Pulmonary artery endothelial cell (primary cell): Measurements from ENCODE around the gene PEX7. TPM values are rescaled to one million over a fixed set of nuclear protein-coding genes. Genes with fewer than 3 reads are reported as not detected.
A peak's percentile ranks its signal among the peaks of the same experiment; 100 is the strongest.
"Not testable (repeated sequence)": the region's sequence is repeated elsewhere in the genome, so short reads cannot be mapped to it uniquely, and the experiment has no call there.

Experiments
- DNase-seq: peaks from one replicate; pipeline ENCODE4 v3.0.0-alpha.2; 2011; ENCODE audit warnings: low read depth, low spot score
- total RNA-seq: library from RNA; depleted of rRNA; stranded (reverse); fragments of >200 nt; gene quantifications from 2 replicates; pipeline ENCODE4 v1.2.3, GENCODE V29; 2014

Gene PEX7
- total RNA-seq, 1 donor from 2014 or later = 7.9 TPM

DNA sequence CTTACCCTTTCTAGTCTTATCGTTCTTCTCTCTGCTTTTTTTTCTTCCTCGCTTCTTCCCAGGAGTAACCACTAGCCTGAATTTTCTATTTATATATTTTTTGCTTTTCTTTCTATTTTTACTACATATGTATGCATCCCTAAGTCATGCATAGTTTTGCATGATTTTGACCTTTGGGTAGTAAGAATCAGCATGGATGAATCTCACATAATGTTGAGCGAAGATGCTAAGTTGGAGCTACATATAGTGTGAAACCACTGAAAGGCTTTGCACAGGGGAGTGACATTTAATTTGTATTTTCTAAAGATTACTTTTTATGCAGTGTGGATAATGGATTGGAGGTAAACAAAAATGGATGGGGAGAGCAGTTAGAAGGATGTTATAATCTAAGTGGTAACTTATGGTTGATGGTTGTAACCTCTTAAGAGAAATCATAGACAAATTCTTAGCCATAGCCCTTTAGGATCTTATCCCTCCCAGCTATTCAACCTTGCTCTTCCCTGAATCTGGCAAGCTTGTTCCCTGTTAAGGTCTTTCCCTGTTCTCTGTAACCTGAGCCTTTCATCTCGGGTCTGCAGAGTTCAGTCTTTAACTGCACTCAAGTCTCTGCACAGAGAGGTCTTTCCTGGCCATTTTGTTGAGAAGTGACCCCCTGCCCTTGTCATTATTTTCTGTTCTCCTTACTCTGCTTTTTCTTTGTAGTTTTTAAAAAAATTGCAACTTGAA, 18.0 kb downstream of the PEX7 start:
- DNase-seq = no peak

DNA sequence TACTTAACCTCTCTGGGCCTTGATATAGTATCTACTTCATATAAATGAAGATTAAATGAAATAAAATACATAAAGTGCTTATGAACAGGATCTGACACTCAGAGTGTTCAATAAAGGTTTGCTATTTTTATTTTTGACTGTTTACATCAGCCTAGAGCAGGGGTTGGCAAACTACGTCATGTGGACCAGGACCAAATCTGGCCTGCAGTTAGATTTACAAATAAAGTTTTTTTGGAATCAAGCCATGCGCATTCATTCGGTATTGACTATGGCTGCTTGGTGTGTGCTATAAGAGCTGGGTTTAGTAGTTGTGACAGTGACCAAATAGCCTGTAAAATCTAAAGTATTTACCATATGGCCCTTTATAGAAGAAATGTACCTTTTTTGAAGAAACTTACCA, 20.8 kb downstream of the PEX7 start:
- no peak for DNase-seq

DNA sequence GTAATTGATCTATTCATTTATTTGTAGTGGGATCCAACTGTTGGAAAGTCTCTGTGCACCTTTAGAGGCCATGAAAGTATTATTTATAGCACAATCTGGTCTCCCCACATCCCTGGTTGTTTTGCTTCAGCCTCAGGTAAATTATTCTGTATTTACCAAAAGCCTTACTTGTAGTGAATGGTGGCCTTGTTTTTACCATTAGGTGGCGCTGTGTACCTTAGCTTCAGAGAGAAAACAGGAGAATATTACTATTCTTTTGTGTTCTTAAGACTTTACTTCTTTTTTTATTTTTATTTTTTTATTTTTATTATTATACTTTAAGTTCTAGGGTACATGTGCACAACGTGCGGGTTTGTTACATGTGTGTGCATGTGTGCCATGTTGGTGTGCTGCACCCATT, 23.7 kb downstream of the PEX7 start:
- DNase-seq = peak; percentile 39

DNA sequence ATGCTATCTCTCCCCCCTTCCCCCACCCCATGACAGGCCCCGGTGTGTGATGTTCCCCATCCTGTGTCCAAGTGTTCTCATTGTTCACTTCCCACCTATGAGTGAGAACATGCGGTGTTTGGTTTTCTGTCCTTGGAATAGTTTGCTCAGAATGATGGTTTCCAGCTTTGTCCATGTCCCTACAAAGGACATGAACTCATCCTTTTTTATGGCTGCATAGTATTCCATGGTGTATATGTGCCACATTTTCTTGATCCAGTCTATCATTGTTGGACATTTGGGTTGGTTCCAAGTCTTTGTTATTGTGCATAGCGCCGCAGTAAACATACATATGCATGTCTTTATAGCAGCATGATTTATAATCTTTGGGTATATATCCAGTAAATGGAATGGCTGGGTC, 24.1 kb downstream of the PEX7 start:
- not testable (repeated sequence) for DNase-seq

DNA sequence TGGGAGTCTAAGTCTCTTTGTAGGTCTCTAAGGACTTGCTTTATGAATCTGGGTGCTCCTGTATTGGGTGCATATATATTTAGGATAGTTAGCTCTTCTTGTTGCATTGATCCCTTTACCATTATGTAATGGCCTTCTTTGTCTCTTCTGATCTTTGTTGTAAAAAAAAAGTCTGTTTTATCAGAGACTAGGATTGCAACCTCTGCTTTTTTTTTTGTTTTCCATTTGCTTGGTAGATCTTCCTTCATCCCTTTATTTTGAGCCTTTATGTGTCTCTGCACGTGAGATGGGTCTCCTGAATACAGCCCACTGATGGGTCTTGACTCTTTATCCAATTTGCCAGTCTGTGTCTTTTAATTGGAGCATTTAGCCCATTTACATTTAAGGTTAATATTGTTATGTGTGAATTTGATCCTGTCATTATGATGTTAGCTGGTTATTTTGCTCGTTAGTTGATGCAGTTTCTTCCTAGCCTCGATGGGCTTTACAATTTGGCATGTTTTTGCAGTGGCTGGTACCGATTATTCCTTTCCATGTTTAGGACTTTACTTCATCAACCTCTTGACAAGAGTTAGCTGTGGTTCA, 27.7 kb downstream of the PEX7 start:
- not testable (repeated sequence) for DNase-seq

DNA sequence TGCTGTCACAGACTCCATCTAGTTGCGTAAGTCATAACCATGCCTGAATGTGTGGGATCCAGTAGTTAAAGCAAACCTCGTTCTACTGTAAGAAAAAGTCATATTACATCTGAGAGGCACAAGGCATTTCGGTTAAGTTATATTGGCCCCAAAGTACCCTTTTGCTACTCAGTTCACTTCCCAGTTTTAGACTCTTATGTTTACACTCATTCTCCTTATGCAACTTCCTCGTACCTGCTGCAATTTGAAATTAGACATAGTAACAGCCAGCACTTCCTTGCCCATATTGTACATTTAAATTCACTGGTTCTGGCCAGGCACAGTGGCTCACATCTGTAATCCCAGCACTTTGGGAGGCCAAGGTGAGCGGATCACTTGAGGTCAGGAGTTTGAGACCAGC, 37.0 kb downstream of the PEX7 start:
- no peak for DNase-seq

DNA sequence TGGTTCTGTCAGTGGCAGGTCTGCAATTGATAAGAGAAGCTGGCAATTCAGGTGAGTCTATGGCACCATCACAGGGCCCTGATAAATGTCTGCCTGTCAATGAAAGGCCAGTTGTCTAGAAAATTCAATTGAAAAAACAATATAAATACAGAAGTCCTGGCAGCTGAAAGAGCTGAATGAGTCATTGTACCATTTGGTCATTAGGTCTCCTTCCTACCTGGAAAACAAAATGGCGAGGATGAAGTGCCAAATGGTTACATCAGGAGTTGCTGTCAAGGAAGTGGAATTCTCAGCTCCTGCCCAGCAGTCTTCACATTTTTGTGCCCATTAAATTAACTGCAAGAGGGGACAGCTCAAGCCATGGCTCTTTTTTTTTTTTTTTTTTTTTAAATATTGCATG, 37.7 kb downstream of the PEX7 start:
- no peak for DNase-seq

DNA sequence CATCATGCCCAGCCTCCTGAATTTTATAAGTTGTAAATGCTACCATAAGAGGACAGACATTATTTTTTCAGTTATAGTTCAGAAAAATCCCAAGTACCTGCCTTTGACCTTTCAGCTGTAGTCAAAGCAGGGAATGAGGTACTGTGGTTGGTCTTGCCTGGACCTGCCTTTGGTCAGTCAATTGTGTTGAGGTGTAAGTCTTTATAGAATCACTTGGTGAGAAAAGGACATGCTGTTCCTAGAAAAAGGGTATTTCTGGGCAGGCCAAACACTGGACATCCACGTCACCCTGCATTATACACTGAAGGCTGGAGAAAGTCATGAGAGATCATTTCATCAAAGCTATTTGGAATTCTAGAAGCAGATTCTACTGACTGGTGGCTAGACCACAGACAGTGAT, 40.3 kb downstream of the PEX7 start:
- DNase-seq = no peak

DNA sequence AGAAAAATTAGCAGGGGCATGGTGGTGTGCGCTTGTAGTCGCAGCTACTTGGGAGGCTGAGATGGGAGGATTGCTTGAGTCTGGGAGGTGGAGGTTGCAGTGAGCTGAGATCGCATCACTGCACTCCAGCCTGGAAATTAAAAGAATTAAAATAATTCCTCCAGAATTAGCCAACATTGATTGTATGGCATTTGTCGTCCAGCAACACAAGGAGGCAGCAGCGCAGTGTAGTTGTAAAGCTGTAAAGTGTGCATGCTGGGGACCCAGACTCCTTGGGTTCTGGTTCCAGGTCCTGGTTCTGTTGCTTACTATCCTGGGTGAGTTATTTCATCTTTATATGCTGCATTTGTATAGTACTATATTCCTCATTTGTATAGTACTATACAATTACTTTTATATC, 41.4 kb downstream of the PEX7 start:
- no peak for DNase-seq

DNA sequence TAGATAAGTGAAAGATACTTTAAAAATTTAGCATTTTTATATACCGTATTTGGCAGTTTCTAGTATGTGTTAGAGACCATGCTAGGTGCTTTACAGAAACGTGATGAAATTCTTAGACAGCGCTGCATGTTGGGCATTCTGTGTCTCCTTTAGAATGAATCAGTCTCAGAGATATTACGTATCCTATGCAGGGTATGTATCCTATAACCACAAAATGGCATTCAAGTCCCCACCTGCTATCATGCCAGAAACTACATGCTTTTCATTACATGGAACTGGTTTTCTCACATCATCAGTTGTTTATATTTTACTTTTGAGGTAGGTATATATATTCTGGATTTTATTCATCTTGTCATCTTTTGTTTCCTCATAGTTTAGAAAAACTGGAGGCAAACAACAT, 42.3 kb downstream of the PEX7 start:
- DNase-seq = no peak

DNA sequence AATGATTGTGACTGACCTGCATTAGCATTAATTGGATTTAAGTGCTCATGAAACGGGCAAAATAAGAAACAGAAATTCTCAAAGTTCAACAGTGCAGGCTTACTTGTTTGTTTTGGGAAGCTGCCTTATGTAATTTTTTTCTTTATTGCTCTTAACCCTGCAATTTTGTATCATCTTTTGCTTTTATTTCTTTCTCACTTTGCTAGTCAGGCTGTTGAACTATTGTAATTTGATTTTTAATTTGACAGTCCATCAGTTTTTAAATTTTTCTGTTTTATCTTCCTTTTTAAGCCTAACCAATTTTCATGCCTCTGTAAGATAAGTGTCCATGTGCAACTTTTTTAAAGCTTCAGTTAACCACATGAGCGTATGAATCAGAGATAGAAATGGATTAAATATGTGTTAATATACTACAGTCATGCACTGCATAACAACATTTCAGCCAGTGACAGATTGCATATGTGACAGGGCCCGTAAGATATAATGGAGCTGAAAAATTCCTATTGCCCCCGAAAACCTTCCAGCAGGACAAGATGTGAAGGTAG, 44.6 kb downstream of the PEX7 start:
- DNase-seq = no peak

DNA sequence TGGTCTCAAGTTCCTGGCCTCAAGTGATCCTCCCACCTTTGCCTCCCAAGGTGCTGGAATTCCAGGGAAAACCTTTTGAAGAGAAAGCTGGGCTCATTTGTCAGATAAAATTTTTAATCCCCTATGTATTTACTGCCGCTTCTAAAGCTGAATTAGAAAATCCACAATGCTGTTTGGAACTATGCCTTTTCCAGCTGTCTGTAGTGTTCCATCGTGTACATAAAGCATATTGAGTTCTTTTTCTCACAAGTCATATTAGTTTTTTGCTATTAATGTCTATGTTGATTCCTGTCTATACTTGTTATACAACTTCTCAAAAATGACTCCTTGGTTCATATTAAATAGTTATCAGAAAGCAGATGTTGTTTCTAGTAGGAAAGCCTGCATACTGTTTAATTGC, 47.1 kb downstream of the PEX7 start:
- DNase-seq = no peak

DNA sequence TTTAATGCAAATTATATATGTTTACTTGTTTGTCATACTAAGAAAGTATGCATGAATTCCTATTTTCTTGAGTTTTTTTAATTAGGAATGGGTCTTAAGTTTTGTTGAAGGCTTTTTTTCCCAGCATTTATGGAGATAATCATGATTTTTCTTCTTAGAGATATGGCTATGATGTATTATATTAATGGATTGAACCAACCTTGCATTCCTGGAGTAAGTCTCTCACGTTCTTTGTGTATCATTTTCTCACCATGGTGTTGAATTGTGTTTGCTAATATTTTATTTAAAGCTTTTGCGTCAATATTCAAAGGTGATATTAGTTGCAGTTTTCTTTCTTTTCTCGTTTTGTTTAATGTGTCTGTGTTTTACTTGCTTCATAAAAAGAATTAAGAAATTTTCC, 51.4 kb downstream of the PEX7 start:
- DNase-seq = no peak

DNA sequence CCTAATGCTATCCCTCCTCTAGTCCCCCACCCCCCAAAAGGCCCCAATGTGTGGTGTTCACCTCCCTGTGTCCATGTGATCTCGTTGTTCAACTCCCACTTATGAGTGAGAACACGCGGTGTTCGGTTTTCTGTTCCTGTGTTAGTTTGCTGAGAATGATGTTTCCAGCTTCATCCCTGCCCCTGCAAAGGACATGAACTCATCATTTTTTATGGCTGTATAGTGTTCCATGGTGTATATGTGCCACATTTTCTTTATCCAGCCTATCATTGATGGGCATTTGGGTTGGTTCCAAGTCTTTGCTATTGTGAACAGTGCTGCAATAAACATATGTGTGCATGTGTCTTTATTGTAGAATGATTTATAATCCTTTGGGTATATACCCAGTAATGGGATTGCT, 54.1 kb downstream of the PEX7 start:
- not testable (repeated sequence) for DNase-seq

DNA sequence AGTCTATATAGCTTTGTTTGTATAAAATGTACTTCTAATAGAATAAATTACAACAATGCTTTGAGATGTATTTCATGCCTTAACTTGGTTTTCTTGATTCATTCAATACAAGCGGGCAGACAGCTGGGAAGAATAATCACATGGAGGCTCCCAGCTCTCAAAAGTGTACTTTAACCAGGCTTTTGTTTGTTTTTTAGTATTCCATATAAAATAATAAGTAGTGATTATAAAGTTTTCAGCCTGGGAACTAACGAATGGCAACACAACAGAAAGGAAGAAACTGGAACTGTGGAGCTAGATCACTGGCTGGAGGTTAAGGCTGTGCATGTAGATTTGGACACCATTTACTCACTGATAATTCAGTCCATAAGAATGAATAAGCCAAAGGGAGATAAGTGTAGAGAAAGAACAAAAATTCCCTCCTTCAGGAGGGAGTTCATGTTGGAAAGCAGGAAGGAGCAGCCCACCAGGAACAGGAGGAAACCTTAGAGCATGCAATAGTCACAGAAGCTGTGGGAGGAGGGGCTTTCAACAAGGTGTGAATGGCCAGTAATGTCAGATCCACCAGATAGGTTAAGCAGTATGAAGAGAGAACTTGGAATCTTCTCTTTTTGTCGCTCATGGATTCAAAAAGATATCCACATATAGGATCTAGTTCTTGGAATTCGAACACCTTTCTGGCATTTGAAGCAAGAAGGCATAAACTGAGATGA, 58.5 kb downstream of the PEX7 start:
- no peak for DNase-seq

DNA sequence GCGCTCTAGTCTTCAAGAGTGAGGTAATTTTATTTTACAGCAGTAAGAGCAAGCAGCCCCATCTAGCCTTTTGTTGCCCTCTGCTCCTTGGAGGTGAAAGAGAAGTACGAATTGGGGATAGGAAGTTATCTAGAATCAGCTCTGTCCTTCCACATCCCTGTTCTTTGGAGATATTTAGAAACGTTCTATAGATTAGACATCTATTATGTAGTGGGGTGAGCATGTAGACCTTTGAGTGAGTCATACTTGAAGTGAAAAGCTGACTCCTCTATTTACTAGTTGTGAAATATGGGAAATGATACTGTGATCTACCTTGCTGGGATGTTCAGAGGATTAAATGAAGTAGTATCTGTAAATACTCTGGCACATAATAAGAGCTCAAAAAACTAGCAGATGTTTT, 63.7 kb downstream of the PEX7 start:
- no peak for DNase-seq

DNA sequence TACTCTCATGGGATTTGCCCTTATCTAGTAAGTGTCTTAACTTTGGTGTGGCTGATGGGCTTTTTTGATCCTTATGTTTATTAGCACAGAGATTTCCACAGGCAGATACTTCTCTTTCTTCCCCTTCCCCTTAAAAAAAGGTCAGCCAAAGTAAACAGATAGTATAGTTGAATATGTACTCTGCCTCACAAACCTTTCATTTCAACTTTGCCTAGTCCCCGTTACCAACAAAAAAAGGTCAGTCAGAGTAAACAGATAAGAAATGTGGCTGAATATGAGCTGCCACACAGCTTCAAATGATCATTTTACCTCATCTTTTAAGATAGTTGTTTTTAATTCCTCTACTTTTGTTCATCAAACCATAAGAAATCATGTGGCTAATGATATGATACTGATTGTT, 65.6 kb downstream of the PEX7 start:
- DNase-seq = no peak

DNA sequence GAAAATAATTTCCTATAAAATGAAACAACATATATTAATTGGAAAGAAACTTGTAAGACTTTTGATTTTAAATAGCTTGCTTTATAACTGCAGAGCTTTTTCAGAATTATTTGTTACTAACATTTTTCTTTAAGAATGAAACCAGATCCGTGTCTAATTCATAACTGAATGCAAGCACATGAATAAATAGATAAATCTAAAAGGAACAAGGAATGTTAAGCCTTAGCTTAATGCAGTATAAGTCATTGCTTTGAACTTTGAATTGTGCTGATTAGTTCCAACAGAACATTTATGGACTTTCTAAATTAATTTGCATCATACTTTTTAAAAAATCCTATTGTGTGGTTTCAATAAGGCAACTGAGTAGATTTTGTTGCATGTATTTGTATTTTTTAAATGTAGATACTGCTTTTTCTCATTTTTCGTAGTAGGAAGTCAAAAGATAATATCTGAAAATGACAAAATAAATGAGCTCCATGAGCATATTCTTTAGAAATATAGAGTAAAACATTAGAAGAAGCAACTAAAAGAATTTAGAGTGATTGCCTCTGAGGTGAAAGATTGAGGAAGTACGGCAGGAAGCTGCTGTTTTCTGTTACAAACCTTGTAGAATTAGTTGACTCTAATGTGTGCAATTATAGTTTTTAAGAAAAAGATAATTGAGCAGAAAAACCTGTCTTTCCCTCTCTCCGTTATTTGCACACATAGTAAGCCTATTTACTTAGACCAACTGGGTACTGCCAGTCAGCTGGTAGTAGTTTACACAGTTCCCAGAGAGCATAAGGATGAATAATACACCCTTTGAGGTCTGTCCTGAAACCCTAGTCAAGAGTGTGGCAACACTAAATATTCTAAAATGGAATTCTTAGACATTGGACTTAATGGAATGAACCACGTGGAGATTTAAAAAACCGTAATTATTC, 67.1 kb downstream of the PEX7 start:
- no peak for DNase-seq

DNA sequence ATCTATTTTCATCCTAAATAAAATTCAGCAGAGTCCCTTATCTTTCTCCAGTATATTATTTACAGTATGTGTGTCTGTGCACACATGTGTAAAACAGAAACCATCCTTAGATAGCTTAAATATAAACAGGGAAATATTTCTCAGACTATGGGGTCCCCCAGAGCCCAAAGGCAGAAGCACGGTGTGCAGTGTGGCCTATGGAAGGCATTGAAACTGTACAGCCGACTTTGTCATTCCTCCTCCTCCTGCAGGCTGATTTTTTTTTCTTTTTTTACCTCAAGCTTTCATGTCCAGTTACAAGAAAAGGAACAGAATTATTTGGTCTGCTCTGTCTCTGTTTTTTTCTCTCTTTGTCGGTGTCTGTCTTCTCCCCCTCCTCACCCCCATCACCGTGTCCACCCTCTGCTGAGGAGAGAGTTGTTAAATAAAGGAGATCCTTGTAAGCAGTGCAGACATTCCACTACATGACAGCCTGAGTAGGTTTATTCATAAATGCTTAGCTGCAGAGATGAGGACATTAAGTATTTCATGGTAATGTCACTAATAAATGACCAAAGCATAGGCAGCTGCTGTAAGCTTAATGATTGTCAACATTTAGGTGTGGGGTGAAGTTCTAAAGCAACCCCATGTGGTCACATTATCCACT, 67.9 kb downstream of the PEX7 start:
- no peak for DNase-seq

DNA sequence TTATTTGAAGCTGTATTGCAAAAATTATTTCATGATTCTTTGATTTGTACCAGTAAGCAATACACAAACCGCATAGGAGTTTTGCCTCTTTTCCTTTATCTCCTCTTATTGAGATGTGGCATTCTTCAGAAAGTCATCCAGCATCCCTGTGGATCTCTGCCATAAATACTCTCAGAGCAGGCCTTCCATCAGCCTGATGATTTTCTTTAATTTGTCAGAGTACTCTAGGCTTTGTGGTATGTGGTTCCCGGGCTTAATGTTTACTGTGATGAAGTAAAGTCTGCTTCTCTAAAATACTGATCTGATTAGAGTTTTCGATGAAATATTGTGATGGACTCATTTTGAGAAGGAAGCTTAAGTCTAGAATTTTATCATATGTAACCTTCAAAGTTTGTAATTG, 68.6 kb downstream of the PEX7 start:
- no peak for DNase-seq

DNA sequence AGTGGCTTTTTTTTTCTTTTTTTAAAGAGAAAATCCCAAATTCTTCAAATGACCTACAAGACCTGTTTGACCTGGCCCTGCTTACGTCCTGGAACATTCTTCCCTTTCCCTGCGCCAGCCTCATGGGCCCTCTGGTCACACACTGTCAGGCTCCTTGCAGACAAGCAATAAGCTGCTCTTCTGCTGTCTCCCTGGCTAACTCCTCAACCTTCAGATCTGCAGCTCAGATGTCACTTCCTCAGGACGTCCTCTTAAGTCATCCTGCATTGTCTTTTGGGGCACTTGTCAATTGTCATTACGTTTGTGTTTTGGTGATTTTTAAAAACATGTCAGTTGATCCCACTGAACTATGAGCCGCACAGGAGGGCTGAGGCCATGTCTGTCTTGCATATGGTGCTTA, 70.8 kb downstream of the PEX7 start:
- no peak for DNase-seq
